GM12878 (cell line): ENCODE data around the gene ARHGEF26. TPM values are rescaled to one million over a fixed set of nuclear protein-coding genes. Genes with fewer than 3 reads are reported as not detected.

Experiments
- ATAC-seq: fragments of 200-7000 bp; cut with Tn5 transposase; 3 replicates; pipeline ENCODE4 v1.9.1; 2020; ENCODE audit warnings: mild to moderate bottlenecking, moderate library complexity
- BruUV-seq: library from RNA; stranded (reverse); fragments of 400-500 nt; replicated peaks from 2 replicates; lab custom pipeline; 2021; lab: Mats Ljungman, UMichigan
- CTCF ChIA-PET: fragments of 300-600 bp; sonication (Branson Sonifier 250); formaldehyde crosslinking; extraction: SDS; loops from one replicate; lab custom pipeline; 2021; ENCODE audit warnings: inconsistent platforms; lab: Yijun Ruan, JAX
- POLR2A ChIA-PET: fragments of 350-600 bp; formaldehyde crosslinking; extraction: SDS; loops from one replicate; lab custom pipeline; 2021; ENCODE audit warnings: inconsistent platforms; lab: Charles Lee
- RAD21 ChIA-PET: fragments of 300-600 bp; sonication (Branson Sonifier 250); formaldehyde crosslinking; loops from one replicate; lab custom pipeline; 2023; ENCODE audit warnings: antibody characterized with exemption; ENCODE audit not compliant: unreplicated experiment; lab: Charles Lee
- SMC1A ChIA-PET: fragments of 300-600 bp; sonication (Branson Sonifier 250); formaldehyde crosslinking; loops from one replicate; lab custom pipeline; 2023; ENCODE audit not compliant: unreplicated experiment, uncharacterized antibody; lab: Charles Lee
- DNase-seq: peaks from one replicate; pipeline ENCODE4 v3.0.0-alpha.2; 2011; ENCODE audit warnings: low read depth, low spot score
- FAIRE-seq: peaks from 3 replicates; lab custom pipeline; 2011; peaks lifted over from hg19 to GRCh38; lab: Jason Lieb, UNC
- H2AFZ ChIP-seq: 2 replicates; pipeline ENCODE4 v1.6.0; 2011; ENCODE audit warnings: low read depth, low read length, control low read depth; ENCODE audit not compliant: control insufficient read depth
- H3K27ac ChIP-seq: 2 replicates; pipeline ENCODE4 v1.5.1; 2011; ENCODE audit warnings: control low read depth; ENCODE audit not compliant: control insufficient read depth, insufficient read depth
- H3K27me3 ChIP-seq, 2 experiments: replicated peaks in 1 of 2; 2 replicates each; pipeline versions ENCODE4 v1.6.0 to v1.6.1; 2011; ENCODE audit warnings: low read length in 1 of 2; ENCODE audit not compliant: control insufficient read depth in 2 of 2, insufficient read depth in 2 of 2
- H3K36me3 ChIP-seq, 2 experiments: 2 replicates each; pipeline ENCODE4 v1.5.1; 2011; ENCODE audit warnings: low read length in 1 of 2; ENCODE audit not compliant: control insufficient read depth in 2 of 2, insufficient read depth in 2 of 2
- H3K4me1 ChIP-seq: 2 replicates; pipeline ENCODE4 v1.6.1; 2011; ENCODE audit warnings: mild to moderate bottlenecking, low read length, moderate library complexity, mixed read lengths; ENCODE audit not compliant: control insufficient read depth, insufficient read depth
- H3K4me2 ChIP-seq: 2 replicates; pipeline ENCODE4 v1.6.0; 2011; ENCODE audit warnings: control low read depth; ENCODE audit not compliant: control insufficient read depth, insufficient read depth
- H3K4me3 ChIP-seq: fragments of 200-600 bp; sonication (generic); 2 replicates; pipeline ENCODE4 v1.5.1; 2016
- H3K79me2 ChIP-seq: 2 replicates; pipeline ENCODE4 v1.6.0; 2011; ENCODE audit warnings: low read length; ENCODE audit not compliant: control insufficient read depth, insufficient read depth
- H3K9ac ChIP-seq: 2 replicates; pipeline ENCODE4 v1.8.0; 2011; ENCODE audit warnings: low read length, control low read depth, mixed read lengths; ENCODE audit not compliant: control insufficient read depth, insufficient read depth
- H3K9me3 ChIP-seq: replicated peaks from 3 replicates; pipeline ENCODE4 v1.5.1; 2011; ENCODE audit warnings: mild to moderate bottlenecking, low read length; ENCODE audit not compliant: control insufficient read depth, insufficient read depth
- H4K20me1 ChIP-seq: 2 replicates; pipeline ENCODE4 v1.6.0; 2011; ENCODE audit not compliant: control insufficient read depth, insufficient read depth
- ETV6 ChIP-seq, 2 experiments: fragments of 450-650 bp in 1 of 2; IDR thresholded peaks in 1 of 2; conservative IDR thresholded peaks in 1 of 2; 2 replicates each; pipeline ENCODE4 v1.6.1; 2014; ENCODE audit warnings: antibody characterized with exemption in 1 of 2, borderline replicate concordance in 1 of 2, low read depth in 1 of 2, mild to moderate bottlenecking in 1 of 2, moderate library complexity in 1 of 2
- IKZF2 ChIP-seq, 2 experiments: fragments of 450-650 bp; IDR thresholded peaks; 2 replicates each; pipeline ENCODE4 v1.6.1; 2017; ENCODE audit warnings: mild to moderate bottlenecking in 2 of 2, moderate library complexity in 2 of 2
- LARP7 ChIP-seq: fragments of 450-650 bp; IDR thresholded peaks from 2 replicates; pipeline ENCODE4 v1.6.1; 2017; ENCODE audit warnings: mild to moderate bottlenecking
- NFYA ChIP-seq: IDR thresholded peaks from 2 replicates; pipeline ENCODE4 v1.6.1; 2011; ENCODE audit warnings: low read depth, mild to moderate bottlenecking, low read length, improper control_type of control experiment, borderline replicate concordance
- PBX3 ChIP-seq: IDR thresholded peaks from 2 replicates; pipeline ENCODE4 v1.6.1; 2011; ENCODE audit warnings: mild to moderate bottlenecking, low read depth, low read length, moderate library complexity; ENCODE audit not compliant: insufficient replicate concordance
- POU2F2 ChIP-seq: IDR thresholded peaks from 3 replicates; pipeline ENCODE4 v1.6.1; 2011; ENCODE audit warnings: low read depth, mild to moderate bottlenecking, low read length, borderline replicate concordance
- YBX1 ChIP-seq: fragments of 450-650 bp; IDR thresholded peaks from 2 replicates; pipeline ENCODE4 v1.6.1; 2016; ENCODE audit warnings: antibody characterized with exemption
- WGBS: methylation state at CpG from one replicate; pipeline ENCODE4 v1.1.6; 2016; ENCODE audit warnings: low lambda C conversion rate; ENCODE audit not compliant: insufficient replicate concordance, insufficient coverage; ENCODE audit errors: missing lambda C conversion rate; 5-methylcytosine and 5-hydroxymethylcytosine counted together
- in situ Hi-C: fragments of 300-500 bp; cut with MboI; formaldehyde crosslinking; loops from 9 replicates; pipeline ENCODE4 v1.14.3; 2018; ENCODE audit warnings: mixed read lengths
- intact Hi-C: fragments of 100-400 bp; cut with micrococcal nuclease; formaldehyde crosslinking; loops from one replicate; pipeline ENCODE4 v1.14.2; 2022; ENCODE audit not compliant: unreplicated experiment
- polyA plus RNA-seq, 11 experiments: library from polyadenylated mRNA; depleted of rRNA in 4 of 11; unstranded in 6 of 11; stranded (reverse) in 5 of 11; fragments of >200 nt; fragmentation: Nextera tagmentation in 4 of 11; fragmentation: Illumina TruSeq in 1 of 11; extraction: Ambion mirVana in 4 of 11; extraction: Trizol in 1 of 11; gene quantifications; 1 replicate in 1 of 11; 2 replicates in 10 of 11; pipeline versions ENCODE4 v1.2.1 to v1.2.3, GENCODE V29; 2011 to 2016; ENCODE audit warnings: inconsistent platforms in 2 of 11, missing spikeins in 2 of 11, low read depth in 1 of 11
- total RNA-seq, 4 experiments: library from RNA; depleted of rRNA in 3 of 4; stranded (reverse); fragments of >200 nt in 3 of 4; fragmentation: Illumina TruSeq in 1 of 4; extraction: Trizol in 1 of 4; gene quantifications; 2 replicates each; pipeline versions ENCODE4 v1.2.1 to v1.2.3, GENCODE V29; 2013 to 2021
- TF ChIP-seq, protein P1 (sequence below): fragments of 450-650 bp; formaldehyde crosslinking; IDR thresholded peaks from 2 replicates; pipeline ENCODE4 v1.5.0; 2022; ENCODE audit warnings: mild to moderate bottlenecking, missing genetic modification characterization
- TF ChIP-seq, protein P2 (sequence below): IDR thresholded peaks from 2 replicates; pipeline ENCODE4 v1.6.1; 2011; ENCODE audit warnings: low read depth, mild to moderate bottlenecking, low read length, moderate library complexity, borderline replicate concordance; ENCODE audit errors: extremely low read depth

Gene ARHGEF26
- total and polyA plus RNA-seq, 10 of the 15 experiments (the other 5 are each of a cell fraction or from before 2014, with no cell fraction given), result 0.02 to 0.47 (median 0.05) TPM; not detected in 1

- Histone ChIP-seq H3K27me3 (peaks cover 4 to 18% of the 10 kb centered on the region in 2 experiments), H3K79me2 (no peaks in the 10 kb centered on the region), H3K9me3 (no peaks in the 10 kb centered on the region), H3K4me1 (no peaks in the 10 kb centered on the region; the same call in 1 of the 2 replicates), H3K9ac (no peak overlapping the region), H3K36me3 (no peaks in the 10 kb centered on the region), H3K27ac (no peak overlapping the region), H3K4me2 (no peak overlapping the region), H4K20me1 (no peaks in the 10 kb centered on the region), H3K4me3 (no peak overlapping the region), H2AFZ (no peak overlapping the region)
- POLR2A ChIA-PET, result no interaction called here
- DNase-seq (no peak), FAIRE-seq (no peak), ATAC-seq (no peak)
- SMC1A ChIA-PET, result interaction anchor here (0.8 to 1.2 kb wide), 2 partner anchors 11 to 43 kb away, joined by 3 read pairs; no protein-coding TSS in a partner anchor
- no TSS peak for BruUV-seq
- WGBS, result 56% methylated on average over 3 of the region's 3 CpGs
- CTCF ChIA-PET, result interaction anchor here (0.9 kb wide), 1 partner anchor 62 kb away, joined by 3 read pairs; no protein-coding TSS in a partner anchor
- intact Hi-C loops, result no loop called here
- RAD21 ChIA-PET, result interaction anchor here (0.6 kb wide), 1 partner anchor 234 kb away, joined by 3 read pairs; no protein-coding TSS in a partner anchor
- TF ChIP-seq LARP7 (no peak), YBX1 (no peak), ETV6 (conservative IDR thresholded peaks at IDR 0.05 in 1 of 2, IDR thresholded peaks at IDR 0.05 in 1 of 2; ENCODE audit: borderline replicate concordance in 1 of 2, low read depth in 1 of 2) (no peak)
- in situ Hi-C loops, result no loop called here
Measured at GRCh38 chr3:154123906-154124305, 2.7 kb downstream of the ARHGEF26 start.

DNA sequence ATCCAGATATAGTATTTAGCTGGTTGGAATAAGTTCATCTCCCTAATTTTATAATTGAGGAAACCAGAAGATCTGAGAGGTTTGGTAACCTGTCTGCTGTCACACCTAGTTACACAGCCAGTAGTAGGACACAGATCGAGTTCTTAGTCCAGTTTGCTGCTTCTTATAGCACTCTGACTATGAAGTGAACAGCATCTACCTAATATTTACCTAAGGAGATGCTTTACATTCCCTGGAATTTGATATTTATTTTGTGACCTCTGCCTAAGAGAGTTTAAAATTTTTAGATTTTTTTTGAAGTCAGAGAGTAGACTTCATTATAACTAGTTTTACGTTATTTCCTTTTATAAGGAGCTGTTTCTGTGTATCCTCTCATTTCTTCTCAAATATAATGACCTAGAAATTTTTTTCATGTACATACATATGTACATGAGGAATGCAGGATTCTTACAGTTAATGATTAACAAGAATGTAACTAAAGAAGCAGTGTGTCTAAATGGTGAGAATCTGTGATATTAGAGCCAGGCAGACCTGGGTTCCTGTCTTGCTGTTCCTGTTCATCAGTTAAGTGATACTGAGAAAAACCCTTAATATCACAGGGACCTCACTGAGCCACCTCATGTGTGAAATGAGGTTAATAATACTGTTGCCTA lies 4.3 kb downstream of the ARHGEF26 start:
- DNase-seq, result no peak
- no peak overlapping the region for H3K4me3 ChIP-seq
- H3K9me3 ChIP-seq, result no peaks in the 10 kb centered on the region
- POLR2A ChIA-PET, result no interaction called here
- CTCF ChIA-PET, result interaction anchor here (1.5 kb wide), 2 partner anchors 13 kb away, joined by 3 to 4 read pairs; no protein-coding TSS in a partner anchor
- BruUV-seq, result no TSS peak
- RAD21 ChIA-PET, result no interaction called here
- H3K79me2 ChIP-seq, result no peaks in the 10 kb centered on the region
- intact Hi-C loops (no loop called here), in situ Hi-C loops (no loop called here)
- no peak overlapping the region for H3K9ac ChIP-seq
- H3K4me1 ChIP-seq, result no peaks in the 10 kb centered on the region; the same call in 1 of the 2 replicates
- H3K27me3 ChIP-seq, result peaks cover 4 to 14% of the 10 kb centered on the region in 2 experiments
- no peak overlapping the region for H3K4me2 ChIP-seq
- FAIRE-seq, result no peak
- no peak for ATAC-seq
- SMC1A ChIA-PET, result no interaction called here
- no peak overlapping the region for H3K27ac ChIP-seq
- whole genome bisulfite sequencing, result 5% methylated on average over 2 of the region's 2 CpGs
- H4K20me1 ChIP-seq, result no peaks in the 10 kb centered on the region
- no peaks in the 10 kb centered on the region for H3K36me3 ChIP-seq
- H2AFZ ChIP-seq, result no peak overlapping the region
- TF ChIP-seq POU2F2 (no peak), PBX3 (no peak), IKZF2 (IDR thresholded peaks at IDR 0.05) (no peak), NFYA (no peak)
- TF ChIP-seq, protein P1, sequence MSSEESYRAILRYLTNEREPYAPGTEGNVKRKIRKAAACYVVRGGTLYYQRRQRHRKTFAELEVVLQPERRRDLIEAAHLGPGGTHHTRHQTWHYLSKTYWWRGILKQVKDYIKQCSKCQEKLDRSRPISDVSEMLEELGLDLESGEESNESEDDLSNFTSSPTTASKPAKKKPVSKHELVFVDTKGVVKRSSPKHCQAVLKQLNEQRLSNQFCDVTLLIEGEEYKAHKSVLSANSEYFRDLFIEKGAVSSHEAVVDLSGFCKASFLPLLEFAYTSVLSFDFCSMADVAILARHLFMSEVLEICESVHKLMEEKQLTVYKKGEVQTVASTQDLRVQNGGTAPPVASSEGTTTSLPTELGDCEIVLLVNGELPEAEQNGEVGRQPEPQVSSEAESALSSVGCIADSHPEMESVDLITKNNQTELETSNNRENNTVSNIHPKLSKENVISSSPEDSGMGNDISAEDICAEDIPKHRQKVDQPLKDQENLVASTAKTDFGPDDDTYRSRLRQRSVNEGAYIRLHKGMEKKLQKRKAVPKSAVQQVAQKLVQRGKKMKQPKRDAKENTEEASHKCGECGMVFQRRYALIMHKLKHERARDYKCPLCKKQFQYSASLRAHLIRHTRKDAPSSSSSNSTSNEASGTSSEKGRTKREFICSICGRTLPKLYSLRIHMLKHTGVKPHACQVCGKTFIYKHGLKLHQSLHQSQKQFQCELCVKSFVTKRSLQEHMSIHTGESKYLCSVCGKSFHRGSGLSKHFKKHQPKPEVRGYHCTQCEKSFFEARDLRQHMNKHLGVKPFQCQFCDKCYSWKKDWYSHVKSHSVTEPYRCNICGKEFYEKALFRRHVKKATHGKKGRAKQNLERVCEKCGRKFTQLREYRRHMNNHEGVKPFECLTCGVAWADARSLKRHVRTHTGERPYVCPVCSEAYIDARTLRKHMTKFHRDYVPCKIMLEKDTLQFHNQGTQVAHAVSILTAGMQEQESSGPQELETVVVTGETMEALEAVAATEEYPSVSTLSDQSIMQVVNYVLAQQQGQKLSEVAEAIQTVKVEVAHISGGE, result no peak
- TF ChIP-seq, protein P2, sequence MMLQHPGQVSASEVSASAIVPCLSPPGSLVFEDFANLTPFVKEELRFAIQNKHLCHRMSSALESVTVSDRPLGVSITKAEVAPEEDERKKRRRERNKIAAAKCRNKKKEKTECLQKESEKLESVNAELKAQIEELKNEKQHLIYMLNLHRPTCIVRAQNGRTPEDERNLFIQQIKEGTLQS, result no peak
